ENCODE data around the gene KDM1A. TPM values are rescaled to one million over a fixed set of nuclear protein-coding genes. Genes with fewer than 3 reads are reported as not detected.

The KDM1A gene
- total and polyA plus RNA-seq, 4 donors, result 7.4 to 46.7 (median 21.5) TPM

- DNase-seq (ENCODE audit: low spot score), result no peak
- WGBS, result 87% methylated on average over 4 of the region's 4 CpGs
- Histone ChIP-seq H3K9me3 (ENCODE audit: control insufficient read depth in 4 of 4, low read length in 3 of 4) (no peaks in the 10 kb centered on the region), H3K4me3 (ENCODE audit: low read depth in 1 of 3, low read length in 3 of 3) (no peak overlapping the region), H3K27me3 (ENCODE audit: control insufficient read depth in 4 of 4, insufficient read depth in 4 of 4, low read length in 3 of 4) (no peaks in the 10 kb centered on the region), H3K36me3 (ENCODE audit: control insufficient read depth in 4 of 4, insufficient read depth in 3 of 4, low read depth in 1 of 4, low read length in 3 of 4) (no peaks in the 10 kb centered on the region), H3K27ac (ENCODE audit: low read depth in 1 of 2, low read length in 2 of 2) (no peak overlapping the region), H3K4me1 (ENCODE audit: control insufficient read depth in 4 of 4, insufficient read depth in 4 of 4, low read length in 3 of 4) (peaks cover 0 to 11% (median 3%) of the 10 kb centered on the region in 4 donors), H3K9ac (ENCODE audit: low read depth in 1 of 2, low read length in 2 of 2) (no peak overlapping the region)
- TF ChIP-seq FOXA1 (IDR thresholded peaks at IDR 0.05) (no peak), REST (IDR thresholded peaks at IDR 0.05) (no peak), NR2F2 (IDR thresholded peaks at IDR 0.05) (no peak), TAF1 (conservative IDR thresholded peaks at IDR 0.05) (no peak), EGR1 (IDR thresholded peaks at IDR 0.05; ENCODE audit: low read depth in 2 of 2) (no peak), HNF4G (IDR thresholded peaks at IDR 0.05) (no peak), YY1 (IDR thresholded peaks at IDR 0.05) (no peak)
Measured at GRCh38 chr1:23125489-23125888, 106.2 kb downstream of the KDM1A start.

- TF ChIP-seq YY1 (IDR thresholded peaks at IDR 0.05) (no peak), HNF4G (IDR thresholded peaks at IDR 0.05) (no peak), JUND (IDR thresholded peaks at IDR 0.05) (no peak), EGR1 (IDR thresholded peaks at IDR 0.05; ENCODE audit: low read depth in 2 of 2) (no peak), FOXA1 (IDR thresholded peaks at IDR 0.05) (no peak), RXRA (IDR thresholded peaks at IDR 0.05) (no peak), GABPA (IDR thresholded peaks at IDR 0.05 in 1 of 2, conservative IDR thresholded peaks at IDR 0.05 in 1 of 2) (no peak), MAX (IDR thresholded peaks at IDR 0.05) (no peak), NR2F2 (IDR thresholded peaks at IDR 0.05) (no peak), TAF1 (conservative IDR thresholded peaks at IDR 0.05) (no peak), RAD21 (IDR thresholded peaks at IDR 0.05) (no peak), REST (IDR thresholded peaks at IDR 0.05) (no peak), SP1 (IDR thresholded peaks at IDR 0.05) (no peak), CTCF (IDR thresholded peaks at IDR 0.05; ENCODE audit: low read depth, low read length, missing input control) (no peak), FOXA2 (IDR thresholded peaks at IDR 0.05) (no peak)
- TF ChIP-seq, protein P1, sequence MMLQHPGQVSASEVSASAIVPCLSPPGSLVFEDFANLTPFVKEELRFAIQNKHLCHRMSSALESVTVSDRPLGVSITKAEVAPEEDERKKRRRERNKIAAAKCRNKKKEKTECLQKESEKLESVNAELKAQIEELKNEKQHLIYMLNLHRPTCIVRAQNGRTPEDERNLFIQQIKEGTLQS (IDR thresholded peaks at IDR 0.05), result no peak
- Histone ChIP-seq H3K4me3 (ENCODE audit: low read depth in 1 of 3, low read length in 3 of 3) (no peak overlapping the region), H3K4me1 (ENCODE audit: control insufficient read depth in 4 of 4, insufficient read depth in 4 of 4, low read length in 3 of 4) (peaks cover 0 to 11% (median 3%) of the 10 kb centered on the region in 4 donors), H3K9ac (ENCODE audit: low read depth in 1 of 2, low read length in 2 of 2) (no peak overlapping the region), H3K27ac (ENCODE audit: low read depth in 1 of 2, low read length in 2 of 2) (no peak overlapping the region), H3K27me3 (ENCODE audit: control insufficient read depth in 4 of 4, insufficient read depth in 4 of 4, low read length in 3 of 4) (no peaks in the 10 kb centered on the region), H3K9me3 (ENCODE audit: control insufficient read depth in 4 of 4, low read length in 3 of 4) (no peaks in the 10 kb centered on the region), H3K36me3 (ENCODE audit: control insufficient read depth in 4 of 4, insufficient read depth in 3 of 4, low read depth in 1 of 4, low read length in 3 of 4) (no peaks in the 10 kb centered on the region)
- DNase-seq (ENCODE audit: low spot score), result no peak
- 79% methylated on average over 1 of the region's 1 CpG for WGBS
Measured at GRCh38 chr1:23126200-23126599, 106.9 kb downstream of the KDM1A start.
